Measurements from ENCODE around the gene POFUT2. TPM values are rescaled to one million over a fixed set of nuclear protein-coding genes. Genes with fewer than 3 reads are reported as not detected.

POFUT2 gene
- total RNA-seq, 3 donors from 2014 or later, result 26.4 to 38.0 (median 29.8) TPM

GRCh38 chr21:45250272-45250671 lies 37.4 kb downstream of the POFUT2 start:
- Histone ChIP-seq H3K9me3 (no peaks in the 10 kb centered on the region), H3K4me3 (no peak overlapping the region), H3K36me3 (ENCODE audit: low read depth) (no peaks in the 10 kb centered on the region), H3K4me1 (ENCODE audit: low read depth) (no peaks in the 10 kb centered on the region)
- TF ChIP-seq CTCF (IDR thresholded peaks at IDR 0.05), result no peak
- intact Hi-C loops (cut with DNase I, micrococcal nuclease), result no loop called here
- no peak for ATAC-seq
- no peak for DNase-seq

GRCh38 chr21:45249626-45250025 lies 38.1 kb downstream of the POFUT2 start:
- DNase-seq (no peak), ATAC-seq (no peak)
- H3K4me3 ChIP-seq, result no peak overlapping the region
- no peaks in the 10 kb centered on the region for H3K9me3 ChIP-seq
- no peak for TF ChIP-seq CTCF (IDR thresholded peaks at IDR 0.05)
- no peaks in the 10 kb centered on the region for H3K4me1 ChIP-seq (ENCODE audit: low read depth)
- H3K36me3 ChIP-seq (ENCODE audit: low read depth), result no peaks in the 10 kb centered on the region
- intact Hi-C loops (cut with DNase I, micrococcal nuclease), result loop anchor here in 1 of 2 donors (10.0 kb wide), 1 partner anchor 55 kb away; no protein-coding TSS in a partner anchor

GRCh38 chr21:45248893-45249381 lies 38.8 kb downstream of the POFUT2 start:
- Histone ChIP-seq H3K4me3 (no peak overlapping the region), H3K36me3 (ENCODE audit: low read depth) (no peaks in the 10 kb centered on the region), H3K4me1 (ENCODE audit: low read depth) (no peaks in the 10 kb centered on the region), H3K9me3 (peaks cover 3% of the 10 kb centered on the region)
- intact Hi-C loops (cut with DNase I, micrococcal nuclease), result loop anchor here in 1 of 2 donors (10.0 kb wide), 1 partner anchor 54 kb away; no protein-coding TSS in a partner anchor
- ATAC-seq, result no peak
- DNase-seq, result no peak
- no peak for TF ChIP-seq CTCF (IDR thresholded peaks at IDR 0.05)

- peaks cover 8% of the 10 kb centered on the region for H3K9me3 ChIP-seq
- H3K4me3 ChIP-seq, result no peak overlapping the region
- DNase-seq (no peak), ATAC-seq (no peak)
- intact Hi-C loops (cut with DNase I, micrococcal nuclease), result loop anchor here in 1 of 2 donors (10.0 kb wide), 1 partner anchor 54 kb away; no protein-coding TSS in a partner anchor
- TF ChIP-seq CTCF (IDR thresholded peaks at IDR 0.05), result no peak
- H3K4me1 ChIP-seq (ENCODE audit: low read depth), result no peaks in the 10 kb centered on the region
- no peaks in the 10 kb centered on the region for H3K36me3 ChIP-seq (ENCODE audit: low read depth)
Observed at GRCh38 chr21:45248301-45248892, 39.3 kb downstream of the POFUT2 start.

GRCh38 chr21:45246386-45247320 lies 41.0 kb downstream of the POFUT2 start:
- H3K9me3 ChIP-seq, result peaks cover 21% of the 10 kb centered on the region
- intact Hi-C loops (cut with DNase I, micrococcal nuclease), result loop anchor here in 1 of 2 donors (10.0 kb wide), 1 partner anchor 52 kb away; no protein-coding TSS in a partner anchor
- no peak for DNase-seq
- H3K4me3 ChIP-seq, result no peak overlapping the region
- no peaks in the 10 kb centered on the region for H3K4me1 ChIP-seq (ENCODE audit: low read depth)
- no peaks in the 10 kb centered on the region for H3K36me3 ChIP-seq (ENCODE audit: low read depth)
- no peak for TF ChIP-seq CTCF (IDR thresholded peaks at IDR 0.05)
- ATAC-seq, result no peak
